CD14-positive monocyte (primary cell): ENCODE data around the gene FGFR2. TPM values are rescaled to one million over a fixed set of nuclear protein-coding genes. Genes with fewer than 3 reads are reported as not detected.

Experiments used
- DNase-seq, 3 donors: peaks; one replicate each; pipeline ENCODE4 v3.0.0-alpha.2; 2011 to 2022
- H2AFZ ChIP-seq: 2 replicates; pipeline ENCODE4 v1.6.0; 2012; ENCODE audit warnings: mild to moderate bottlenecking, low read depth, low read length, inconsistent platforms; ENCODE audit not compliant: insufficient read depth, poor library complexity, severe bottlenecking
- H3K27ac ChIP-seq, 2 donors: 1 replicate in 1 of 2; 2 replicates in 1 of 2; pipeline ENCODE4 v1.5.1; 2012 to 2013; ENCODE audit warnings: low read length in 2 of 2, control low read depth in 1 of 2, inconsistent platforms in 1 of 2, low read depth in 1 of 2, mild to moderate bottlenecking in 1 of 2
- H3K27me3 ChIP-seq, 2 donors: one replicate each; pipeline versions ENCODE4 v1.6.0 to v1.6.1; 2011 to 2013; ENCODE audit warnings: low read length in 2 of 2; ENCODE audit not compliant: control insufficient read depth in 2 of 2, insufficient read depth in 2 of 2
- H3K36me3 ChIP-seq, 2 donors: replicated peaks in 1 of 2; 1 replicate in 1 of 2; 2 replicates in 1 of 2; pipeline versions ENCODE4 v1.5.1 to v1.6.1; 2012 to 2013; ENCODE audit warnings: low read length in 2 of 2, control low read depth in 1 of 2, inconsistent platforms in 1 of 2, mild to moderate bottlenecking in 1 of 2; ENCODE audit not compliant: insufficient read depth in 2 of 2, control insufficient read depth in 1 of 2
- H3K4me1 ChIP-seq, 2 donors: 1 replicate in 1 of 2; 2 replicates in 1 of 2; pipeline versions ENCODE4 v1.5.1 to v1.6.1; 2012 to 2013; ENCODE audit warnings: low read length in 2 of 2, control low read depth in 1 of 2, inconsistent platforms in 1 of 2, mild to moderate bottlenecking in 1 of 2, moderate library complexity in 1 of 2; ENCODE audit not compliant: insufficient read depth in 2 of 2, control insufficient read depth in 1 of 2
- H3K4me2 ChIP-seq: replicated peaks from 2 replicates; pipeline ENCODE3; 2012; ENCODE audit warnings: low read length, moderate library complexity, mild to moderate bottlenecking; ENCODE audit not compliant: poor library complexity, severe bottlenecking; ENCODE audit errors: extremely low read depth
- H3K4me3 ChIP-seq, 3 experiments: fragments of 200-600 bp in 1 of 3; sonication (generic) in 1 of 3; replicated peaks in 1 of 3; 1 replicate in 2 of 3; 2 replicates in 1 of 3; pipeline ENCODE4 v1.5.1; 2011 to 2013; ENCODE audit warnings: low read length in 3 of 3, mild to moderate bottlenecking in 3 of 3, control low read depth in 2 of 3, low read depth in 2 of 3, inconsistent platforms in 1 of 3, moderate library complexity in 1 of 3
- H3K79me2 ChIP-seq: 2 replicates; pipeline ENCODE4 v1.6.0; 2012; ENCODE audit warnings: mild to moderate bottlenecking, control low read depth, inconsistent platforms, low read length, moderate library complexity; ENCODE audit not compliant: insufficient read depth
- H3K9ac ChIP-seq: 2 replicates; pipeline ENCODE4 v1.6.0; 2017; ENCODE audit warnings: low read length, mild to moderate bottlenecking; ENCODE audit not compliant: insufficient read depth, poor library complexity, severe bottlenecking
- H3K9me3 ChIP-seq, 2 donors: replicated peaks in 1 of 2; 1 replicate in 1 of 2; 2 replicates in 1 of 2; pipeline versions ENCODE4 v1.5.1 to v1.6.1; 2012 to 2013; ENCODE audit warnings: low read length in 2 of 2, control low read depth in 1 of 2; ENCODE audit not compliant: control insufficient read depth in 1 of 2, insufficient read depth in 1 of 2
- H4K20me1 ChIP-seq: 2 replicates; pipeline ENCODE4 v1.6.0; 2012; ENCODE audit warnings: mild to moderate bottlenecking, low read length, control low read depth, moderate library complexity; ENCODE audit not compliant: insufficient read depth
- H3K27ac Mint-ChIP-seq, 7 donors: one replicate each; pipeline ENCODE4 v1.8.0; 2020; ENCODE audit warnings: mild to moderate bottlenecking in 7 of 7, mixed read lengths in 7 of 7, moderate library complexity in 6 of 7, inconsistent platforms in 2 of 7
- H3K27me3 Mint-ChIP-seq, 3 donors: one replicate each; pipeline ENCODE4 v1.8.0; 2021 to 2022; ENCODE audit warnings: low read depth in 3 of 3, mild to moderate bottlenecking in 3 of 3, mixed read lengths in 3 of 3, moderate library complexity in 3 of 3, inconsistent platforms in 1 of 3
- H3K36me3 Mint-ChIP-seq, 2 donors: one replicate each; pipeline ENCODE4 v1.8.0; 2020; ENCODE audit warnings: mixed read lengths in 2 of 2, inconsistent platforms in 1 of 2, mild to moderate bottlenecking in 1 of 2
- H3K4me1 Mint-ChIP-seq: one replicate; pipeline ENCODE4 v1.8.0; 2020; ENCODE audit warnings: mild to moderate bottlenecking, mixed read lengths
- H3K4me3 Mint-ChIP-seq, 2 donors: one replicate each; pipeline ENCODE4 v1.8.0; 2020; ENCODE audit warnings: mild to moderate bottlenecking in 2 of 2, mixed read lengths in 2 of 2, moderate library complexity in 1 of 2
- H3K9me3 Mint-ChIP-seq, 7 donors: one replicate each; pipeline ENCODE4 v1.8.0; 2020 to 2022; ENCODE audit warnings: mixed read lengths in 7 of 7, mild to moderate bottlenecking in 6 of 7, moderate library complexity in 6 of 7, inconsistent platforms in 2 of 7
- CTCF ChIP-seq: fragments of 200-600 bp; IDR thresholded peaks from one replicate; pipeline ENCODE4 v1.8.0; 2022; ENCODE audit warnings: antibody characterized with exemption, mild to moderate bottlenecking
- WGBS: methylation state at CpG from one replicate; pipeline ENCODE4 v1.1.5; 2013; ENCODE audit warnings: missing lambda C conversion rate; ENCODE audit not compliant: insufficient coverage; 5-methylcytosine and 5-hydroxymethylcytosine counted together
- intact Hi-C, 2 donors: fragments of 100-400 bp; cut with micrococcal nuclease; formaldehyde crosslinking; loops; one replicate each; pipeline versions ENCODE4 v1.15.0 to v1.15.1; 2023
- polyA plus RNA-seq, 3 donors: library from polyadenylated mRNA; depleted of rRNA in 1 of 3; unstranded in 2 of 3; stranded (reverse) in 1 of 3; fragments of 300-500 nt in 2 of 3; fragments of >200 nt in 1 of 3; fragmentation: Illumina TruSeq in 2 of 3; gene quantifications; 1 replicate in 2 of 3; 2 replicates in 1 of 3; pipeline ENCODE4 v1.2.3, GENCODE V29; 2012 to 2021

Gene FGFR2
- polyA plus RNA-seq, 3 donors = not detected

DNA sequence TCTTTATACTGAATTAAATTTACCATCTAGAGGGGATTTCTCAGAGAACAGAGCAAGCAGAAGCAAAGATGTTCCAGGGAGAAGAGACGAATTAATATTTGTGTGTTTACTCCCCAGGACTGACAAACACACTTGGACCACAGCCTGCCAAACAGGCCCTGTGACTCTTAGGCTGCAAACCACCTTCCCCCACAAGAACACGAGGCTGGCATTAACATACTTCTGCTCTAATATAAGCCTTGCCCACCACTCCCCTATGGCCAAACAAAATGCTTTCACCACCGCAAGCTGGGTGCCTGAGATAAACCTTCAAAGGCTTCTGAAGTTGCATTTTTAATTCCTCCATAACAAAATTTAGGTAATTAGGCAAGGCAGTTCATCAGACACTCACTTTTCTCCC lies 88.4 kb downstream of the FGFR2 start:
- H3K27ac Mint-ChIP-seq = no peak overlapping the region
- H3K36me3 Mint-ChIP-seq = no peaks in the 10 kb centered on the region
- H3K9ac ChIP-seq = no peak overlapping the region
- H3K4me1 ChIP-seq = no peaks in the 10 kb centered on the region
- H3K27me3 ChIP-seq = no peaks in the 10 kb centered on the region
- no peaks in the 10 kb centered on the region for H3K4me1 Mint-ChIP-seq
- peaks cover 0 to 5% (median 1%) of the 10 kb centered on the region in 7 donors for H3K9me3 Mint-ChIP-seq
- H2AFZ ChIP-seq = no peak overlapping the region
- H3K4me3 Mint-ChIP-seq = no peak overlapping the region
- H3K27me3 Mint-ChIP-seq = peaks cover 0 to 8% (median 6%) of the 10 kb centered on the region in 3 donors
- H4K20me1 ChIP-seq = no peaks in the 10 kb centered on the region
- no peaks in the 10 kb centered on the region for H3K9me3 ChIP-seq
- H3K4me3 ChIP-seq = no peak overlapping the region
- no peak for DNase-seq
- H3K79me2 ChIP-seq = no peaks in the 10 kb centered on the region
- TF ChIP-seq CTCF = no peak
- H3K4me2 ChIP-seq = no peak overlapping the region
- no peaks in the 10 kb centered on the region for H3K36me3 ChIP-seq
- intact Hi-C loops = no loop called here
- WGBS = 58% methylated on average over 1 of the region's 3 CpGs
- H3K27ac ChIP-seq = no peak overlapping the region

- Mint-ChIP-seq H3K27me3 (peaks cover 0 to 8% (median 5%) of the 10 kb centered on the region in 3 donors), H3K27ac (no peak overlapping the region), H3K36me3 (no peaks in the 10 kb centered on the region), H3K9me3 (peaks cover 0 to 5% (median 0%) of the 10 kb centered on the region in 7 donors), H3K4me3 (no peak overlapping the region), H3K4me1 (no peaks in the 10 kb centered on the region)
- DNase-seq = no peak
- Histone ChIP-seq H3K4me2 (no peak overlapping the region), H3K4me3 (no peak overlapping the region), H3K9ac (no peak overlapping the region), H4K20me1 (no peaks in the 10 kb centered on the region), H2AFZ (no peak overlapping the region), H3K9me3 (no peaks in the 10 kb centered on the region), H3K27ac (no peak overlapping the region), H3K36me3 (no peaks in the 10 kb centered on the region), H3K79me2 (no peaks in the 10 kb centered on the region), H3K4me1 (no peaks in the 10 kb centered on the region), H3K27me3 (no peaks in the 10 kb centered on the region)
- no CpG with 5 or more reads among the region's 4 CpGs for WGBS
- intact Hi-C loops = no loop called here
- no peak for TF ChIP-seq CTCF
Measured at GRCh38 chr10:121509112-121509511, 89.1 kb downstream of the FGFR2 start.
